ENCODE results near the gene GPR143.

DNA sequence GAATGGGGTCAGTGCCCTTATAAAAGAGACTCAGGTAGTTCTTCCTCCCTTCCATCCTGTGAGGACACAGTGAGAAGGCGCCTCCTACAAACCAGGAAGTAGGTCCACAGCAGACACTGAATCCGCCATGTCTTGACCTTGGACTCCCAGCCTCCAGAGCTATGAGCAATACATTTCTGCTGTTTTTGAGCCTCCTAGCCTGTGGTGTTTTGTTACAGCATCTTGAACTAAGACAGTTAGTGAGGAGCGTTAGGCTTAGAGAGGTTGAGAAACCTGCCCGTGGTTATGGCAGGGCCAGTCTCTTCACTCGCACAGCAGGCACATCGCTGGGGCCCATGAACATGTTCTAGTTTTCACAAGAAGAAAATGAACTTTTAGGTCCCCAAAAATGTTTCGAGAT lies 40.3 kb upstream of the GPR143 start:
- no peak for TF ChIP-seq POLR2A (IDR thresholded peaks at IDR 0.05)
- TF ChIP-seq, protein P1, sequence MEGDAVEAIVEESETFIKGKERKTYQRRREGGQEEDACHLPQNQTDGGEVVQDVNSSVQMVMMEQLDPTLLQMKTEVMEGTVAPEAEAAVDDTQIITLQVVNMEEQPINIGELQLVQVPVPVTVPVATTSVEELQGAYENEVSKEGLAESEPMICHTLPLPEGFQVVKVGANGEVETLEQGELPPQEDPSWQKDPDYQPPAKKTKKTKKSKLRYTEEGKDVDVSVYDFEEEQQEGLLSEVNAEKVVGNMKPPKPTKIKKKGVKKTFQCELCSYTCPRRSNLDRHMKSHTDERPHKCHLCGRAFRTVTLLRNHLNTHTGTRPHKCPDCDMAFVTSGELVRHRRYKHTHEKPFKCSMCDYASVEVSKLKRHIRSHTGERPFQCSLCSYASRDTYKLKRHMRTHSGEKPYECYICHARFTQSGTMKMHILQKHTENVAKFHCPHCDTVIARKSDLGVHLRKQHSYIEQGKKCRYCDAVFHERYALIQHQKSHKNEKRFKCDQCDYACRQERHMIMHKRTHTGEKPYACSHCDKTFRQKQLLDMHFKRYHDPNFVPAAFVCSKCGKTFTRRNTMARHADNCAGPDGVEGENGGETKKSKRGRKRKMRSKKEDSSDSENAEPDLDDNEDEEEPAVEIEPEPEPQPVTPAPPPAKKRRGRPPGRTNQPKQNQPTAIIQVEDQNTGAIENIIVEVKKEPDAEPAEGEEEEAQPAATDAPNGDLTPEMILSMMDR (IDR thresholded peaks at IDR 0.05): no peak

Data from lower leg skin (tissue), 3 donors.